Left ventricle myocardium inferior (tissue), 1 donor: ENCODE data around the gene CNTNAP2. TPM values are rescaled to one million over a fixed set of nuclear protein-coding genes. Genes with fewer than 3 reads are reported as not detected.

Source experiments
- DNase-seq: peaks from one replicate; pipeline ENCODE4 v3.0.0-alpha.2; 2020
- H3K27ac ChIP-seq: fragments of 200-600 bp; replicated peaks from 2 replicates; pipeline ENCODE4 v1.8.0; 2021
- H3K27me3 ChIP-seq: fragments of 200-600 bp; 2 replicates; pipeline ENCODE4 v1.8.0; 2021; ENCODE audit warnings: low read depth
- H3K36me3 ChIP-seq: fragments of 200-600 bp; 2 replicates; pipeline ENCODE4 v1.8.0; 2021
- H3K4me1 ChIP-seq: fragments of 200-600 bp; 2 replicates; pipeline ENCODE4 v1.8.0; 2021
- H3K4me3 ChIP-seq: fragments of 200-600 bp; 2 replicates; pipeline ENCODE4 v1.8.0; 2021; ENCODE audit warnings: mild to moderate bottlenecking, moderate library complexity
- H3K9me3 ChIP-seq: fragments of 200-600 bp; replicated peaks from 2 replicates; pipeline ENCODE4 v1.8.0; 2021
- CTCF ChIP-seq: fragments of 200-600 bp; IDR thresholded peaks from 2 replicates; pipeline ENCODE4 v1.8.0; 2021; ENCODE audit warnings: antibody characterized with exemption, mild to moderate bottlenecking, borderline replicate concordance
- intact Hi-C: fragments of 100-400 bp; cut with micrococcal nuclease; formaldehyde crosslinking; loops from one replicate; pipeline ENCODE4 v1.11.0; 2022
- total RNA-seq: library from RNA; stranded (reverse); fragmentation: NEBNext Ultra II Directional; extraction: Animal tissue kit (Norgen Biotek cat#: 25700); gene quantifications from one replicate; pipeline ENCODE4 v1.2.1, GENCODE V29; 2021
- donor health status: DM: no; HTN: yes; CAD: no; lungs with severe emphysema.

The CNTNAP2 gene
- total RNA-seq, 1 donor from 2014 or later: 0.99 TPM

- no peaks in the 10 kb centered on the region for H3K27me3 ChIP-seq
- no peak overlapping the region for H3K27ac ChIP-seq
- H3K36me3 ChIP-seq: no peaks in the 10 kb centered on the region
- peaks cover 36% of the 10 kb centered on the region for H3K9me3 ChIP-seq
- DNase-seq: no peak
- intact Hi-C loops: no loop called here
- no peak overlapping the region for H3K4me3 ChIP-seq
- H3K4me1 ChIP-seq: no peaks in the 10 kb centered on the region
- no peak for TF ChIP-seq CTCF
These were observed 1327.3 kb downstream of the CNTNAP2 start for GRCh38 chr7:147443942-147444341.

- no peaks in the 10 kb centered on the region for H3K27me3 ChIP-seq
- TF ChIP-seq CTCF: no peak
- no peaks in the 10 kb centered on the region for H3K4me1 ChIP-seq
- no peak overlapping the region for H3K4me3 ChIP-seq
- H3K27ac ChIP-seq: no peak overlapping the region
- no peaks in the 10 kb centered on the region for H3K36me3 ChIP-seq
- no peak for DNase-seq
- no peaks in the 10 kb centered on the region for H3K9me3 ChIP-seq
- intact Hi-C loops: no loop called here
These were observed 1336.2 kb downstream of the CNTNAP2 start for GRCh38 chr7:147452816-147453215.

- Histone ChIP-seq H3K36me3 (no peaks in the 10 kb centered on the region), H3K27me3 (no peaks in the 10 kb centered on the region), H3K4me1 (no peaks in the 10 kb centered on the region), H3K9me3 (peaks cover 4% of the 10 kb centered on the region), H3K27ac (no peak overlapping the region), H3K4me3 (no peak overlapping the region)
- no peak for TF ChIP-seq CTCF
- intact Hi-C loops: no loop called here
- no peak for DNase-seq
These were observed 1348.6 kb downstream of the CNTNAP2 start for GRCh38 chr7:147465223-147465622.

GRCh38 chr7:147472556-147472955 is 1356.0 kb downstream of the CNTNAP2 start:
- no peak for DNase-seq
- no peak overlapping the region for H3K27ac ChIP-seq
- TF ChIP-seq CTCF: no peak
- H3K9me3 ChIP-seq: peaks cover 9% of the 10 kb centered on the region
- intact Hi-C loops: no loop called here
- no peak overlapping the region for H3K4me3 ChIP-seq
- H3K36me3 ChIP-seq: no peaks in the 10 kb centered on the region
- H3K27me3 ChIP-seq: no peaks in the 10 kb centered on the region
- no peaks in the 10 kb centered on the region for H3K4me1 ChIP-seq

- DNase-seq: no peak
- Histone ChIP-seq H3K4me3 (no peak overlapping the region), H3K36me3 (no peaks in the 10 kb centered on the region), H3K27me3 (no peaks in the 10 kb centered on the region), H3K27ac (no peak overlapping the region), H3K4me1 (no peaks in the 10 kb centered on the region), H3K9me3 (peaks cover 5% of the 10 kb centered on the region)
- no peak for TF ChIP-seq CTCF
- intact Hi-C loops: no loop called here
These were observed 1358.3 kb downstream of the CNTNAP2 start for GRCh38 chr7:147474862-147475261.

GRCh38 chr7:147477526-147477925 is 1360.9 kb downstream of the CNTNAP2 start:
- no peak for TF ChIP-seq CTCF
- Histone ChIP-seq H3K4me3 (no peak overlapping the region), H3K9me3 (peaks cover 5% of the 10 kb centered on the region), H3K36me3 (no peaks in the 10 kb centered on the region), H3K4me1 (no peaks in the 10 kb centered on the region), H3K27me3 (no peaks in the 10 kb centered on the region), H3K27ac (no peak overlapping the region)
- no peak for DNase-seq
- intact Hi-C loops: no loop called here
